ENCODE data around the gene MED17. TPM values are rescaled to one million over a fixed set of nuclear protein-coding genes. Genes with fewer than 3 reads are reported as not detected.

MED17 gene
- total RNA-seq, 1 experiment from 2014 or later: 29.6 TPM

DNA sequence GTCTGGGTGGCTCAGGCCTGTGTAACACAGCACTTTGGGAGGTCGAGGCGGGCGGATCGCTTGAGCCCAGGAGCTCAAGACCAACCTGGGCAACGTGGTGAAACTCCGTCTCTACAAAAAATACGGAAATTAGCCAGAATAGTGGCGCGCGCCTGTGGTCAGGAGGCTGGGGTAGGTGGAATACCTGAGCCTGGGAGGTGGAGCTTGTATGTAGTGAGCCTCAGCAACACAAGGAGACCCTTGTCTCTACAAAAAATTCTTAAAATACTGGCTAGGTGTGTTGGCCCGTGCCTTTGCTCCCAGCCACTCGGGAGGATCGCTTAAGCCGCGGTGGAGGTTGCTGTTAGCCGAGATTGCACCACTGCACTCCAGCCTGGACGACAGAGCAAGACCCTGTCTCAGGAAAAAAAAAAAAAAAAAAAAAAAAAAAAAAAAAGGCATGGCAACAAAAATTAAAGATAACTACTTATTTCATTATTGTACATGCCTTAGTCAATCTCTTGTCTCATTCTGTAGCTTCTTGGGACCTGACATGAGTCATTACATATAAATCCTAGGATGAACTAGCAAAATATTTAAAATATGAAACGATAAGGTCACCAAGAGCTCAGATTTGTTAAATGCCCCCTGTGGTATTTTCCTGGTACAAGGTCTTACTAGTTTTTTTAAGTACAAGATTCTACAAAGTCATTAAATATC, 43.9 kb upstream of the MED17 start:
- TF ChIP-seq ZNF263 (CRISPR knock-in tag; IDR thresholded peaks at IDR 0.05; ENCODE audit: low read depth) (no peak), NFYB (CRISPR knock-in tag; conservative IDR thresholded peaks at IDR 0.05; ENCODE audit: low read depth) (no peak)
- TF ChIP-seq, protein P1, sequence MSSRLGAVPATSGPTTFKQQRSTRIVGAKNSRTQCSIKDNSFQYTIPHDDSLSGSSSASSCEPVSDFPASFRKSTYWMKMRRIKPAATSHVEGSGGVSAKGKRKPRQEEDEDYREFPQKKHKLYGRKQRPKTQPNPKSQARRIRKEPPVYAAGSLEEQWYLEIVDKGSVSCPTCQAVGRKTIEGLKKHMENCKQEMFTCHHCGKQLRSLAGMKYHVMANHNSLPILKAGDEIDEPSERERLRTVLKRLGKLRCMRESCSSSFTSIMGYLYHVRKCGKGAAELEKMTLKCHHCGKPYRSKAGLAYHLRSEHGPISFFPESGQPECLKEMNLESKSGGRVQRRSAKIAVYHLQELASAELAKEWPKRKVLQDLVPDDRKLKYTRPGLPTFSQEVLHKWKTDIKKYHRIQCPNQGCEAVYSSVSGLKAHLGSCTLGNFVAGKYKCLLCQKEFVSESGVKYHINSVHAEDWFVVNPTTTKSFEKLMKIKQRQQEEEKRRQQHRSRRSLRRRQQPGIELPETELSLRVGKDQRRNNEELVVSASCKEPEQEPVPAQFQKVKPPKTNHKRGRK (CRISPR knock-in tag; IDR thresholded peaks at IDR 0.05; ENCODE audit: borderline replicate concordance): no peak
- TF ChIP-seq, protein P2, sequence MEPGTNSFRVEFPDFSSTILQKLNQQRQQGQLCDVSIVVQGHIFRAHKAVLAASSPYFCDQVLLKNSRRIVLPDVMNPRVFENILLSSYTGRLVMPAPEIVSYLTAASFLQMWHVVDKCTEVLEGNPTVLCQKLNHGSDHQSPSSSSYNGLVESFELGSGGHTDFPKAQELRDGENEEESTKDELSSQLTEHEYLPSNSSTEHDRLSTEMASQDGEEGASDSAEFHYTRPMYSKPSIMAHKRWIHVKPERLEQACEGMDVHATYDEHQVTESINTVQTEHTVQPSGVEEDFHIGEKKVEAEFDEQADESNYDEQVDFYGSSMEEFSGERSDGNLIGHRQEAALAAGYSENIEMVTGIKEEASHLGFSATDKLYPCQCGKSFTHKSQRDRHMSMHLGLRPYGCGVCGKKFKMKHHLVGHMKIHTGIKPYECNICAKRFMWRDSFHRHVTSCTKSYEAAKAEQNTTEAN (CRISPR knock-in tag; IDR thresholded peaks at IDR 0.05): no peak
- DNase-seq (ENCODE audit: low spot score) (peak; percentile 37), ATAC-seq (peak; percentile 16)
- peaks cover 62% of the 10 kb centered on the region for H3K4me1 Mint-ChIP-seq
- H3K36me3 Mint-ChIP-seq: peaks cover 60% of the 10 kb centered on the region
- H3K4me3 Mint-ChIP-seq: peak overlapping the region; percentile 99
- H3K27me3 Mint-ChIP-seq (ENCODE audit: low read depth): no peaks in the 10 kb centered on the region; the same call in 1 of the 2 replicates
- POLR2A ChIA-PET: interaction anchor here (0.7 to 4.0 kb wide), 8 partner anchors 11 to 1470 kb away, joined by 3 to 57 read pairs (median 6); partner anchors contain the start of genes MED17 and PANX1
- no peaks in the 10 kb centered on the region for H3K9me3 Mint-ChIP-seq
- H3K27ac Mint-ChIP-seq: peak overlapping the region; percentile 99
- CTCF ChIA-PET: interaction anchor here (1.1 to 1.2 kb wide), 3 partner anchors 10 to 44 kb away, joined by 3 to 6 read pairs (median 4); partner anchors contain the start of gene MED17

DNA sequence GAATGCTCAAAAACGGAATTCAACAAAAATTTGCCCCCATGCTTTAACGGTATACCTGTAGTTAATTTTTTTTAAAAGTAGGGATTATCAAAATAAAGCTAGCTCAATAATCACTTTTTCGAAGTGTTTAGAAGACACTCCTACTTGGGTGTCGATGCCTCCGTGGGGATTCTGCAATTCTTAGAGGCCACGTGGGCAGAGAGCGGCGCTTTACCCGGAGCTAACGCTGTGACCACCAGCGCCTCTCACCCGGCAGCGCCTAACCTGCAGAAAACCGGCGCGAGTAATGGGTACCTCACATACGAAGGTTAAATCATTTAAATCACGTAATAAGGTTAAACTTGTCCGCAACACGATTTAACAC, 43.4 kb upstream of the MED17 start:
- Mint-ChIP-seq H3K27me3 (ENCODE audit: low read depth) (no peaks in the 10 kb centered on the region; the same call in 1 of the 2 replicates), H3K4me3 (peak overlapping the region; percentile 99), H3K4me1 (peaks cover 62% of the 10 kb centered on the region), H3K36me3 (peaks cover 55% of the 10 kb centered on the region), H3K27ac (peak overlapping the region; percentile 99), H3K9me3 (no peaks in the 10 kb centered on the region)
- ChIA-PET CTCF (interaction anchor here (0.9 to 2.0 kb wide), 4 partner anchors 12 to 506 kb away, joined by 3 to 24 read pairs (median 5); partner anchors contain the start of gene MED17), POLR2A (interaction anchor here (0.6 to 4.0 kb wide), 11 partner anchors 10 to 1471 kb away, joined by 3 to 57 read pairs (median 5); partner anchors contain the start of genes MED17 and PANX1)
- DNase-seq (ENCODE audit: low spot score) (peak; percentile 29), ATAC-seq (peak; percentile 0; the same call in 1 of the 2 replicates)
- no peak for TF ChIP-seq RELA (CRISPR knock-in tag; IDR thresholded peaks at IDR 0.05; ENCODE audit: borderline replicate concordance)
- no peak for TF ChIP-seq ZNF263 (CRISPR knock-in tag; IDR thresholded peaks at IDR 0.05; ENCODE audit: low read depth)
- TF ChIP-seq ELF4 (CRISPR knock-in tag; IDR thresholded peaks at IDR 0.05; ENCODE audit: low read depth): no peak
- TF ChIP-seq CTCF (IDR thresholded peaks at IDR 0.05): no peak
- peak; percentile 67 for TF ChIP-seq USF1 (CRISPR knock-in tag; IDR thresholded peaks at IDR 0.05)
- TF ChIP-seq USF2 (CRISPR knock-in tag; IDR thresholded peaks at IDR 0.05): peak; percentile 56; the same call in 1 of the 2 replicates
- TF ChIP-seq, protein P3, sequence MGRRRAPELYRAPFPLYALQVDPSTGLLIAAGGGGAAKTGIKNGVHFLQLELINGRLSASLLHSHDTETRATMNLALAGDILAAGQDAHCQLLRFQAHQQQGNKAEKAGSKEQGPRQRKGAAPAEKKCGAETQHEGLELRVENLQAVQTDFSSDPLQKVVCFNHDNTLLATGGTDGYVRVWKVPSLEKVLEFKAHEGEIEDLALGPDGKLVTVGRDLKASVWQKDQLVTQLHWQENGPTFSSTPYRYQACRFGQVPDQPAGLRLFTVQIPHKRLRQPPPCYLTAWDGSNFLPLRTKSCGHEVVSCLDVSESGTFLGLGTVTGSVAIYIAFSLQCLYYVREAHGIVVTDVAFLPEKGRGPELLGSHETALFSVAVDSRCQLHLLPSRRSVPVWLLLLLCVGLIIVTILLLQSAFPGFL (CRISPR knock-in tag; IDR thresholded peaks at IDR 0.05; ENCODE audit: borderline replicate concordance): no peak
- TF ChIP-seq ZNF671 (CRISPR knock-in tag; IDR thresholded peaks at IDR 0.05): no peak
- TF ChIP-seq FOXP4 (CRISPR knock-in tag; IDR thresholded peaks at IDR 0.05): no peak
- no peak for TF ChIP-seq NFYB (CRISPR knock-in tag; conservative IDR thresholded peaks at IDR 0.05; ENCODE audit: low read depth)
- TF ChIP-seq, protein P4, sequence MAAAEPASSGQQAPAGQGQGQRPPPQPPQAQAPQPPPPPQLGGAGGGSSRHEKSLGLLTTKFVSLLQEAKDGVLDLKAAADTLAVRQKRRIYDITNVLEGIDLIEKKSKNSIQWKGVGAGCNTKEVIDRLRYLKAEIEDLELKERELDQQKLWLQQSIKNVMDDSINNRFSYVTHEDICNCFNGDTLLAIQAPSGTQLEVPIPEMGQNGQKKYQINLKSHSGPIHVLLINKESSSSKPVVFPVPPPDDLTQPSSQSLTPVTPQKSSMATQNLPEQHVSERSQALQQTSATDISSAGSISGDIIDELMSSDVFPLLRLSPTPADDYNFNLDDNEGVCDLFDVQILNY (CRISPR knock-in tag; IDR thresholded peaks at IDR 0.05): no peak
- TF ChIP-seq TCF7 (CRISPR knock-in tag; IDR thresholded peaks at IDR 0.05; ENCODE audit: low read depth): no peak
- TF ChIP-seq ZMAT4 (CRISPR knock-in tag; IDR thresholded peaks at IDR 0.05): no peak; the same call in 1 of the 2 replicates
- TF ChIP-seq CBFB (CRISPR knock-in tag; IDR thresholded peaks at IDR 0.05; ENCODE audit: low read depth): no peak
- TF ChIP-seq JUN (CRISPR knock-in tag; IDR thresholded peaks at IDR 0.05): no peak
- no peak for TF ChIP-seq ZBTB21 (CRISPR knock-in tag; IDR thresholded peaks at IDR 0.05; ENCODE audit: borderline replicate concordance)
- no peak for TF ChIP-seq HMGA2 (CRISPR knock-in tag; IDR thresholded peaks at IDR 0.05)
- no peak for TF ChIP-seq MXD4 (CRISPR knock-in tag; IDR thresholded peaks at IDR 0.05; ENCODE audit: borderline replicate concordance)
- TF ChIP-seq RORB (CRISPR knock-in tag; IDR thresholded peaks at IDR 0.05): peak; percentile 2; the same call in 1 of the 2 replicates
- TF ChIP-seq NR2C2 (CRISPR knock-in tag; IDR thresholded peaks at IDR 0.05): no peak

Data from WTC11 (cell line).